Fibroblast of peridontal ligament (primary cell): ENCODE measurements around the gene PRIMA1.

Source experiments
- DNase-seq: peaks from one replicate; pipeline ENCODE4 v3.0.0-alpha.2; 2010; ENCODE audit errors: extremely low read depth

The PRIMA1 gene

GRCh38 chr14:93712838-93713724, 75.2 kb downstream of the PRIMA1 start:
- no peak for DNase-seq

- no peak for DNase-seq
Measured at GRCh38 chr14:93712079-93712837, 76.0 kb downstream of the PRIMA1 start.

- DNase-seq: no peak
Measured at GRCh38 chr14:93709249-93709648, 79.0 kb downstream of the PRIMA1 start.

GRCh38 chr14:93708800-93709199, 79.5 kb downstream of the PRIMA1 start:
- DNase-seq: no peak

GRCh38 chr14:93708311-93708734, 80.0 kb downstream of the PRIMA1 start:
- DNase-seq: no peak

GRCh38 chr14:93707475-93707874, 80.8 kb downstream of the PRIMA1 start:
- no peak for DNase-seq

GRCh38 chr14:93706360-93706955, 81.8 kb downstream of the PRIMA1 start:
- DNase-seq: no peak

GRCh38 chr14:93705513-93706156, 82.7 kb downstream of the PRIMA1 start:
- DNase-seq: no peak

GRCh38 chr14:93703941-93704340, 84.3 kb downstream of the PRIMA1 start:
- no peak for DNase-seq

- no peak for DNase-seq
Measured at GRCh38 chr14:93702946-93703345, 85.3 kb downstream of the PRIMA1 start.

GRCh38 chr14:93701562-93701961, 86.7 kb downstream of the PRIMA1 start:
- no peak for DNase-seq

GRCh38 chr14:93700928-93701327, 87.4 kb downstream of the PRIMA1 start:
- no peak for DNase-seq

GRCh38 chr14:93693914-93694313, 94.4 kb downstream of the PRIMA1 start:
- DNase-seq: no peak

- no peak for DNase-seq
Measured at GRCh38 chr14:93691042-93691780, 97.1 kb downstream of the PRIMA1 start.

- no peak for DNase-seq
Measured at GRCh38 chr14:93690146-93690545, 98.1 kb downstream of the PRIMA1 start.

- no peak for DNase-seq
Measured at GRCh38 chr14:93688820-93689219, 99.5 kb downstream of the PRIMA1 start.

- DNase-seq: no peak
Measured at GRCh38 chr14:93688239-93688666, 100.0 kb downstream of the PRIMA1 start.

GRCh38 chr14:93686268-93686667, 102.0 kb downstream of the PRIMA1 start:
- no peak for DNase-seq

- DNase-seq: no peak
Measured at GRCh38 chr14:93685121-93685895, 103.0 kb downstream of the PRIMA1 start.

- DNase-seq: peak; percentile 0
Measured at GRCh38 chr14:93683226-93683625, 105.1 kb downstream of the PRIMA1 start.
